Activated effector memory CD4-positive, alpha-beta T cell treated with anti-CD3 and anti-CD28 coated beads, Interleukin-2, amount 50 U/mL, for 16 hours (primary cell): ENCODE results near the gene TTC33.
A peak's percentile ranks its signal among the peaks of the same experiment; 100 is the strongest.
"Not testable (repeated sequence)": the region's sequence is repeated elsewhere in the genome, so short reads cannot be mapped to it uniquely, and the experiment has no call there.

Experiments used
- DNase-seq: peaks from one replicate; pipeline ENCODE4 v3.0.0-alpha.2; 2020

TTC33 gene

GRCh38 chr5:40779561-40779960 lies 23.8 kb upstream of the TTC33 start:
- no peak for DNase-seq

GRCh38 chr5:40778133-40778532 lies 22.4 kb upstream of the TTC33 start:
- DNase-seq, result no peak

- DNase-seq, result no peak
Measured at GRCh38 chr5:40776658-40776977, 20.9 kb upstream of the TTC33 start.

DNA sequence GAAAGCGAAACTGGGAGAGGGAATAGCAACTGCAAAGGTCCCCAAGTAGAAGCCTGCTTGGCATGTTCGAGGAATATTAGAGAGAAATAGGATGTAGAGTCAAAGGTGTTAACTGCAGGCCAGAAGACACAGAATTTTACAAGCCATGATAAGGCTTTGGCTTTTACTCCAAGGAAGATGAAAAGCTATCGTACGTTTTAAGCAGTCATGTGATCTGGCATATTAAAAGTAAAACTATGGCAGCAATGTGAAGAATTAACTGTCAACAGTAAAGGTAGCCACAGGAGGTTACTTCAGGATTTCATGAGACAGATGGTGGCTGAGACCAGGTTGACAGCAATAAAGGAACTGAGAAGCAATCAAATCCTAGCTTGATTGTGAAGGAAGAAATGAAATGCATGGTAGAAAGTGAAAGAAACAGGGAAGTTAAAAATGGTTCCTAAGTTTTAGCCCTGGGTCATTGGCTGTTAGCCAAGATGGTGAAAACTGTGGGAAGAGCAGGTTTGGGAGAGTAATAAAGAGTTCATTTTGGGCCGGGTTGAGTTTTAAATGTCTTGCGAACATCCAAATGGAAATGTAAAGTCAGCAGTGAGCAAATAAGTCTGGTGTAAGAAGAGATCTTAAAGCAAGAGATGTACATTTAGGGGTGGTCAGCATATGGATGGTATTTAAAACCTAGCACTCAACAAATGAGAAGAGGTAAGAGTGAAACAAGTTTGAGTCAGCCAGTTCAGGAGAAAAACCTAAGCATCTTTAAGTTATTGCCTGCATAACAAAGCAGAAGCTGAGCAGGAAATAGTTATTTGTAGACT lies 20.3 kb upstream of the TTC33 start:
- no peak for DNase-seq

DNA sequence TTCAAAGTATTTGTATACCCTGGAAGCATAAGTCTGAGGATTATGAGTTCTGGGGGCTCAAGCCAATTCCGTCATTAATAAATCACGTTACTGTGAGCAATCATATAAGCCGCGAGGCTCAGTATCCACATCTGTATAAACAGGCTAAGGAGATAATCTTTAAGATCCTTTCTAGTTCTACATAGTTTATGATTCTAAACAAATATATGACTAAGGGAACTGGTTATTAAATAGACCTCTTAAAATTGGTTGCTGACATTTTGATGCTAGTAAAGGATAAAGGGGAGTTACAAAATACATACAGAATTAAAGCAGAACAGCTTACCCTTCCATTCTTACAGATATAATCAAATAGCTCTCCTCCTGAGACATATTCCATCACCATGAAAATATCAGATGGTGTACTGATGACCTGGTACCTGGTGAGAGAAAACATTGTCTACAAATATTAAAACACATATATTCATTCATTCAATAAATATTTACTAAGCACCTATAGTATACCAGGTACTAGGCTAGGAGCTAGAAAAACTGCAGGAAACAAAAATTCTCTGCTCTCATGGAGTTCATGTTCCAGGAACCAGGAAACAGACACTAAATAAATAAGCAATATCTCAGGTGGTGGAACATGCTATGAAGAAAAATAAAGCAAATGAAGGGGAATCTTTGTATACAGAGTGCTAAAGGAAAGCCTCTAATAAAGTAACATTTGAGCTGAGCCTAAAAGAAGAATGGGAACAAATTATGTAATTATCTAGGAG lies 19.5 kb upstream of the TTC33 start:
- no peak for DNase-seq

DNA sequence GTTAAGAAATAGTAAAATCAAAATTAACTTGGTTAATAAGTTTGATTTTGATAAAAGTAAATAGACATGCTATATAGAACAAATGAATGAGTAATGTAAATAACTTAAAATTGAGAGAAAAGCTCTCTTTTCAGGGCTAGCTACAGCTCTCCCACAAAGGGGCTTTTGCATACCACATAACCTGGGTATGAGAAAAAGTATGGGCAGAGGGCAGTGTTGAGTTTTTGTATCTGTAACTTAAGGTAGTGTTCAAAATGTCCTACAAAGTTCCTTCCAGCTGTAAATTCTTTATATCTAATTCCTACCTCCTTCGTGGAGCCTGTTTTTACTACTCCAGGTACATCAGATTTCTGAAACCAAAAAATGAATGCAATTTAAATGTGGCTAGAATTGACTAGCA lies 18.9 kb upstream of the TTC33 start:
- DNase-seq, result no peak

DNA sequence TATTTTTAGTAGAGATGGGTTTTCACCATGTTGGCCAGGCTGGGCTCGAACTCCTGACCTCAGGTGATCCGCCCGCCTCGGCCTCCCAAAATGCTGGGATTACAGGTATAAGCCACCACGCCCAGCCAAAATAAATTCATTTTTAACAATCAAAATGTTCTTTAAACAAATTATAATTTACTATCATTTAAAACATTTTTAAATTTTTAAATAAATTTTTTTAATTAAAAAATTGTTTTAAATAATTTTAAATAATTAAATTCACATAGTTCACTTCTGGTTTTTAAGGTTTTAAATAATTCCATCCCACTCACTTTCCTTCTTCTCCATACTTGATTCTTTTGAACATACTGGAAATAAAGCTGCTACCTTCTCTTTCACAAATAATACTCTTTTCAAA lies 15.0 kb upstream of the TTC33 start:
- DNase-seq, result no peak

- no peak for DNase-seq
Measured at GRCh38 chr5:40762705-40763104, 6.9 kb upstream of the TTC33 start.

GRCh38 chr5:40757400-40757799 lies 1.6 kb upstream of the TTC33 start:
- no peak for DNase-seq

- DNase-seq, result peak; percentile 86
Measured at GRCh38 chr5:40755093-40755406, 711 bp downstream of the TTC33 start.

GRCh38 chr5:40754381-40755092 lies 1.2 kb downstream of the TTC33 start:
- no peak for DNase-seq

DNA sequence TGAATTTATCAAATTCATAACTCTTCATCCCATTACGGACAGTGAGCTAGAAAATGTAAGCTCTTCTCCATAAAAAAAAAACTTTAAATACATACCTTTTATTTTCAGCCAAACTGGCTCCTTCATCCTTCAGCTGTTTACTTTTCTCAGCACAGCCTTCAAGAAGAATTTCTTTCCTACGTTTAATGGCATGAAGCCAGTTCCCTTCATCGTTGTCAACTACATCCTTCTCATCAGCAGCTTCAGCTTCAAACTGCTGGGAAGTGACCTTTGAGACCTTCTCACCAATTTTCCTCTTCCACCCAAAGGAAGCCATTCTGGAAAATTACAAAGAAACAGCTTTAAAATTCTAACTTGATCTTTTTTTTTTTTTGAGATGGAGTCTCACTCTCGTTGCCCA lies 9.1 kb downstream of the TTC33 start:
- DNase-seq, result no peak

- DNase-seq, result no peak
Measured at GRCh38 chr5:40743771-40744170, 12.0 kb downstream of the TTC33 start.

- no peak for DNase-seq
Measured at GRCh38 chr5:40738502-40738901, 17.3 kb downstream of the TTC33 start.

- DNase-seq, result no peak
Measured at GRCh38 chr5:40736103-40736875, 19.5 kb downstream of the TTC33 start.

DNA sequence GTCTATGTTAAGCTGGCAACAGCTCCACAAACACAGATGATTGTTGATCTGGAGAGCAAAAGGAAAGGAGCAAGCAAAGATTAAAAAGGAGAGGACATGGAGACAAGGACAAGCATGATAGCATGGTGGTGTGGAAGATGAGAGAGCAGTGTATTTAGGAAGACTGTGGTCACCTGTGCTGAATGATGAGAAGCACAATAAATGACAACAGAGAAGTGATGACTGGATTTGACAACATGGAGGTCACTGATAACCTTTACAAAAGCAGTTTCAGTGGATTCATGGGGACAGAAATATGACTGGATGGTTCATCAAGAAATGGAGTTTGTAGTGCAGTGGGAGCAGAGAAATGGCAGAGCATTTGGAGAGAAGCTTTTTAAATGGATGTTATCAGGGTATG lies 20.2 kb downstream of the TTC33 start:
- DNase-seq, result no peak

DNA sequence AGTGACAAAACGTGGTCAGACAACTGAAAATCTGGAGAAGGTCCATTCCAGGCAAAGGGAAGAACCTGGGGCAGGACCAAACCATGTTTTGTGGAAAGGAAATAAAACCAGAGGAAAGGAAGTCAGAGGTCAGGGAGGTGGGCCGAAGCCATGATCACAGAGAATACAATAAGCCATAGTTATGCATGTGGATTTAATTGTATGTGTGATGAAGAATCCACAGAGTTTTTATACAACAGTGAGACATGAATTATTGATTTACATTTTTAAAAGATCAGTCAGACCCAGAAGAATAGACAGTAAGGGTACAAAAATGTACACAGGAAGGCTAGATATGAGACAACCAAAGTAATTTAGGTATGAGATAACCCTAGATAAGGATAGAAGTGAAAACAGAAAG lies 20.8 kb downstream of the TTC33 start:
- no peak for DNase-seq

DNA sequence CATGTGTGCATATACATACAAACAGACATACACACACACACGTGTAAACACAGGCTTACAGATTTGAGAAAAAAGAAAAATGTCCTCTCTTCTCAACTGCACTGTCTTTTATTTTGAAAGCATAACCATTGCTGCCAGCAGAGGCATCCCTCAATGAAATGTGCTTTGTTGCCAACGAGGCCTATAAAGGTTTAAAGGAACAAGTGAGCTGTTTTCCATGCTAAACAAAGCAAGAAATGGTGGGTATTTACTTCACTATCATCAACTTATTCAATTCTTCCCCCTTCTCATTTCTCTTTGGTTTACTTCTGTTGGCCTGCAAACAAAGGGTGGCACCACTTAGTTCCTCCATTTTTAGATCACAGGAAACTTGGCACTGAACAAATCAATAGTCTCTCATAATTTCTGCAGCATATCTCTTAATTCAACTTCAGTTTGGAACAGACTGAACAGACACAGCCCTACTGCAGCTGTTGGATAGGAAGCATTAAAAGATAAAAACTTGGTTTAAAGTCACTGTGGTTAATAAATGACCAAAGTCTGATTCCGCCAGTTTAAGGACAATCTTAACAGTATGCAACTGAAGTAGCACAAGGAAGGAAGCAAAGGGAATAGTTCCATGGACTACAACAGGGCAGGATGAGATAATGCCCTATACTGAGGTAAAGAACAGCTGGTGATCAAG lies 21.7 kb downstream of the TTC33 start:
- DNase-seq, result no peak

- DNase-seq, result no peak
Measured at GRCh38 chr5:40733434-40733833, 22.3 kb downstream of the TTC33 start.

DNA sequence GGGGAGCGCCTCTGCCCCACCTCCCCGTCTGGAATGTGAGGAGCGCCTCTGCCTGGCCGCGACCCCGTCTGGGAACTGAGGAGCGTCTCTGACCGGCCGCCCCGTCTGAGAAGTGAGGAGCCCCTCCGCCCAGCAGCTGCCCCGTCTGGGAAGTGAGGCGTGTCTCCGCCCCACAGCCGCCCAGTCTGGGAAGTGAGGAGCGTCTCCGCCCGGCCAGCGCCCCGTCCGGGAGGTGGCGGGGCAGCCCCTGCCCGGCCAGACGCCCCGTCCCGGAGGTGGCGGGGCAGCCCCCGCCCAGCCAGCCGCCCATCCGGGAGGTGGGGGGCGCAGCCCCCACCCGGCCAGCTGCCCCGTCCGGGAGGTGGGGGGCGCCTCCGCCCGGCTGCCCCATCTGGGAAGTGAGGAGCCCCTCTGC lies 33.3 kb downstream of the TTC33 start:
- not testable (repeated sequence) for DNase-seq

DNA sequence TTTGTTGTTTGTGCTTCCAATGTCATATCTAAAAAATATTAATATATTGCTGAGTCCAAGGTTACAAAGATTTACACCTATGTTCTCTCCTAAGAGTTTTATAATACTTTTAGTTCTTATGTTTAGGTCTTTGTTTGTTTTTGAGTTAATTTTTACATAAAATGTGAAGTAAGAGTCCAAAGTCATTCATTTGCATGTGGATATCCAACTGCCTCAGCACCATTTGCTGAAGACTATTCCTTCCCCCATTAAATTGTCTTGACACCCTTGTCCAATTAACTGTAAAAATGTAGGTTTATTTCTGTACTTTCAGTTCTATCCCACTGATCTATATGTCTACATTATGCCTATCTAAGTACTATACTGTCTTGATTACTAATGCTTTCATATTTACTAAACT lies 35.7 kb downstream of the TTC33 start:
- no peak for DNase-seq

DNA sequence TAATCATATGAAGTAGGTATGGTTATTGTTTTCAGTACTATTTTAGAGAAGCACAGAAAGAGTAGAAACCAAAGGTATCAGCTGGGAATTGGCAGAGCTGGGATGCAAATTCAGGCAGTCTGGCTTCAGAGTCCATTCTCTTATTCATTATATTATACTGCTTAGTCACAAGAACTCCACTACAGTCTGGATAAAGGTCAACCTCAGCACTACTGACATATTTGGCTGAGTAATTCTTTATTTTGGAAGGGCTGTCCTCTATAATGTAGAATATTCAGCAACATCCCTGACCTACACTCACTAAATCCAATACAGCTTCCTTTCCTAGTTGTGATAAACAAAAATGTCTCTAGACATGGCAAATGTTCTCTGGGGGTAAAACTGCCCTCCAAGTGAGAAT lies 38.5 kb downstream of the TTC33 start:
- no peak for DNase-seq

- DNase-seq, result no peak
Measured at GRCh38 chr5:40716590-40716989, 39.2 kb downstream of the TTC33 start.
